GM18505 (cell line): ENCODE measurements around the gene ADORA2B.

Source experiments
- ATAC-seq: cut with Tn5 transposase; IDR thresholded peaks from one replicate; pipeline ENCODE4 v1.9.1; 2021; ENCODE audit not compliant: unreplicated experiment
- POLR2A ChIP-seq: IDR thresholded peaks from 4 replicates; pipeline ENCODE4 v1.6.1; 2011; ENCODE audit warnings: borderline replicate concordance; ENCODE audit not compliant: insufficient read depth, insufficient read length; ENCODE audit errors: extremely low read depth

Gene ADORA2B

GRCh38 chr17:15915961-15916360 lies 29.0 kb upstream of the ADORA2B start:
- no peak for ATAC-seq
- no peak for TF ChIP-seq POLR2A

GRCh38 chr17:15917021-15917437 lies 27.9 kb upstream of the ADORA2B start:
- ATAC-seq = no peak

GRCh38 chr17:15917438-15918027 lies 27.4 kb upstream of the ADORA2B start:
- TF ChIP-seq POLR2A = no peak
- no peak for ATAC-seq

More at GRCh38 chr17:15917021-15917437, 27.9 kb upstream of the ADORA2B start:
- no peak for TF ChIP-seq POLR2A

GRCh38 chr17:15918261-15918660 lies 26.7 kb upstream of the ADORA2B start:
- TF ChIP-seq POLR2A = no peak
- no peak for ATAC-seq

- no peak for TF ChIP-seq POLR2A
- ATAC-seq = no peak
Measured at GRCh38 chr17:15918661-15919259, 26.2 kb upstream of the ADORA2B start.

- ATAC-seq = no peak
- no peak for TF ChIP-seq POLR2A
Measured at GRCh38 chr17:15919466-15919865, 25.5 kb upstream of the ADORA2B start.

GRCh38 chr17:15920758-15921239 lies 24.1 kb upstream of the ADORA2B start:
- TF ChIP-seq POLR2A = no peak
- no peak for ATAC-seq

- ATAC-seq = no peak
Measured at GRCh38 chr17:15921640-15922039, 23.3 kb upstream of the ADORA2B start.

GRCh38 chr17:15922586-15922985 lies 22.3 kb upstream of the ADORA2B start:
- TF ChIP-seq POLR2A = no peak
- ATAC-seq = no peak

More at GRCh38 chr17:15921640-15922039, 23.3 kb upstream of the ADORA2B start:
- TF ChIP-seq POLR2A = no peak

GRCh38 chr17:15926039-15926740 lies 18.7 kb upstream of the ADORA2B start:
- no peak for ATAC-seq
- TF ChIP-seq POLR2A = no peak

- no peak for ATAC-seq
- TF ChIP-seq POLR2A = no peak
Measured at GRCh38 chr17:15928286-15928785, 16.6 kb upstream of the ADORA2B start.

- no peak for ATAC-seq
- no peak for TF ChIP-seq POLR2A
Measured at GRCh38 chr17:15929941-15930340, 15.0 kb upstream of the ADORA2B start.

- ATAC-seq = no peak
- no peak for TF ChIP-seq POLR2A
Measured at GRCh38 chr17:15930426-15930825, 14.5 kb upstream of the ADORA2B start.
